Stimulated activated CD4-positive, alpha-beta T cell treated with anti-CD3 and anti-CD28 coated beads, TNF-alpha, amount 100 ng/mL, for 48 hours (primary cell): Measurements from ENCODE around the gene TUBGCP2.
"Not testable (repeated sequence)": the region's sequence is repeated elsewhere in the genome, so short reads cannot be mapped to it uniquely, and the experiment has no call there.

ENCODE experiments used
- DNase-seq, 3 donors: peaks; one replicate each; pipeline ENCODE4 v3.0.0-alpha.2; 2020; ENCODE audit warnings: low read depth in 3 of 3

The TUBGCP2 gene

DNA sequence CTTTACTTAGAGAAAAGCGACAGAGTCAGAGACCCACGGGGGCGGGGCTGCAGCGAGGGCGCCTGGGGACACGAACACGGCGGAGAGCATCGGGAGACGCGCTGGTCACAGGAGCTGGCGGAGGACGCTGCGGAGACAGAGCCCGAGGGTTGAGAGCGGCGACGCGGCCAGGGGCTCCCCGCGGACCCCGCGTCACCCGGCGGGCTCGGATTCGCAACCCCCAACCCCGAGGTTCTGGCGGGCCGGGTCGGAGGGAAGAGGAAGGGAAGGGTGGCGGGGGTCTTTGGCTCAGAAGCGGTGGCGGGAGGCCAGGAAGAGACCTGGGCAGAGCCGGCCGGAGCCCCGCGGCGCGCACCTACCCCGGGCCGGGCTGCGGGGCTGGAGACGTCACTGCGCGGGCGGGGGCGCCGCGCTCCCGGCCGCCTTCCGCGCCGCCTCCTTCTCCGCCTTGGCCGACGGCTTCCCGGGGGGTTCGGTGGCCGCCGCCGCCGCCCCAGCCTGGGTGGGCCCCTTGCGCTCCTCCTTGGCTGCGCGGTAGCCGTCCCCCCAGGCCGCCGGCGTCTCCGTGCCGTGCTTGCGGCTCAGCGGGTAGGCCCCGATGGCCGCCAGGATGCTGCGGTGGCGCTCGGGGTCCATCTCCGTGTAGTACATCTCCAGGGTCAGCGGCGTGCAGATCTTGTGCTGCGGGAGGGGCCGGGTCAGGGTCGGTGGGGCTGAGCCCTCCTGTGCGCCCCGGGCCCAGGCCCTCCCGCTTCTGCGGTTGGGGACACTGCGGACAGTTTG, 17.0 kb upstream of the TUBGCP2 start:
- no peak for DNase-seq

DNA sequence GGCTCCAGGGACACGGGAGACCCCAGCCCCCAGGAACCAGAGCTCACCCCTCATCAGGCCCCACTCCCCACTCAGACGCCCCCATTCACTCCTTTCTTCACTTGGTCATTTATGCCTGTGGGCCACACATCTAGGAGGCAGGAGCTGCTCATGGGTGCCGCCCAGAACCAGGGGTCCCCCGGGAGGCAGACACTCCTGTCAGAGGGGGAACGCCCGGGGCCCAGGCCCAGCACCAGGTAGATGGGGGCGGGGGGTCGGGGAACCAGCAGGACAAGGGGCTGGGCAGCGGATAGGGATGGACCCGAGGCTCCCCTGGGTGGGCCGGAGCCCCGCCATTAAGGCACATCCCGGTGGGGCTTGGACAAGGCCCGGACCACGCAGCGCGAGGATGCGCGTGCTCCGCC, 16.2 kb upstream of the TUBGCP2 start:
- no peak for DNase-seq

DNA sequence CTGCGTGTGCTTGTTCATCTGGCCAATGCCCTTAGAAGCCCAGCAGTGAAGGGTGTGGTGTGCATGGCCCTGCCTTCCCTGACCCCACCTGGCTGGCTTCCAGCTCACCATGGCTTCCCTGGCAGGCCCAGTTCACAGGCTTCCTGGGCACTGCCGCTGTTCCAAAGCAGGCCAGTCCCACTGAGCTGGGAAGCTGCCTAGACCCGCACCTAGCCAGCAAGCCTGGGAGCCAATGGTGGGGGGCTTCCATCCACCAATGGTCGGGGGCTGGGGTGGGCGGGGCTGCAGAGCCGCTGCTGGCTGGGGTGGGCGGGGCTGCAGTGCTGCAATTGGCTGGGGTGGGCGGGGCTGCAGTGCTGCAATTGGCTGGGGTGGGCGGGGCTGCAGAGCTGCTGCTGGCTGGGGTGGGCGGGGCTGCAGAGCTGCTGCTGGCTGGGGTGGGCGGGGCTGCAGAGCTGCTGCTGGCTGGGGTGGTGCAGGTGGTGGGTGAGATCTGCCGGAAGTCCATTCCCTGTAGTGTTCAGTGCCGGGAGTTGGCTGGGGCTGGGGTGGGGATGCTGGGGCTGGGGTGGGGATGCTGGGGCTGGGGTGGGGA, 15.6 kb upstream of the TUBGCP2 start:
- peak in 2 of 3 donors; percentile 56 to 59 for DNase-seq

DNA sequence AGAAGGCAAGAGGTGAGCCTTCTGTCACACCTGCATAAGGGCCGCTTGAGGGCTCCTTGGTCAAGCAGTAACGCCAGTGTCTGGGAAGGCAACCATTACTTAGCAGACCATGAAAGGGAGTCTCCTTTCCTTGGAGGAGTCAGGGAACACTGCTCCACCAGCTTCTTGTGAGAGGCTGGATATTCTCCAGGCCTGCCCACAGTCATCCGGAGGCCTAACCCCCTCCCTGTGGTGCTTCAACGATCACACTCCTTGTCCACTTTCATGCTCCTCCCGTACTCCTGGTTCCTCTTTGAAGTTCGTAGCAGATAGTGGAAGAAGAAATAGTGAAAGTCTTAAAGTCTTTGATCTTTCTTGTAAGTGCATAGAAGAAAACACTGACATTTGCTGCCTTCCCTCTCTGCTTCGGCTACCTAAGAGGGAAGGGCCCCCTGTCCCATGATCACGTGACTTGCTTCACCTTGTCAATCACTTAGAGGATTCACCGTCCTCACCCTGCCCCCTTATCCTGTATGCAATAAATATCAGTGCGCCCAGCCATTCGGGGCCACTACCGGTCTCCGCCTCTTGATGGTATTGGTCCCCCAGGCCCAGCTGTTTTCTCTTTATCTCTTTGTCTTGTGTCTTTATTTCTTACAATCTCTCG, 13.5 kb upstream of the TUBGCP2 start:
- not testable (repeated sequence) for DNase-seq

DNA sequence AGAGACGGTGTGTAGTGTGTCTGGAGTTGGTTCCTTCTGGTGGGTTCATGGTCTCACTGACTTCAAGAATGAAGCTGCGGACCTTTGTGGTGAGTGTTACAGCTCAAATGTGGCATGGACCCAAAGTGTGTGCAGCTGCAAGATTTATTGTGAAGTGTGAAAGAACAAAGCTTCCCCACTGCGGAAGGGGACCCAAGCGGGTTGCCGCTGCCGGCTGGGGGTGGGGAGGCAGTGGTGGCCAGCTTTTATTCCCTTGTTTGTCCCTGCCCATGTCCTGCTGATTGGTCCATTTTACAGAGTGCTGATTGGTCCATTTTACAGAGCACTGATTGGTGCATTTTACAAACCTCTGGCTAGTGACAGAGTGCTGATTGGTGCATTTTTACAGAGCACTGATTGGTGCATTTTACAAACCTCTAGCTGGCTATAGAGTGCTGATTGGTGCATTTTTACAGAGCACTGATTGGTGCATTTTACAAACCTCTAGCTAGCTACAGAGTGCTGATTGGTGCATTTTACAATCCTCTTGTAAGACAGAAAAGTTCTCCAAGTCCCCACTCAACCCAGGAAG, 12.3 kb upstream of the TUBGCP2 start:
- not testable (repeated sequence) for DNase-seq

DNA sequence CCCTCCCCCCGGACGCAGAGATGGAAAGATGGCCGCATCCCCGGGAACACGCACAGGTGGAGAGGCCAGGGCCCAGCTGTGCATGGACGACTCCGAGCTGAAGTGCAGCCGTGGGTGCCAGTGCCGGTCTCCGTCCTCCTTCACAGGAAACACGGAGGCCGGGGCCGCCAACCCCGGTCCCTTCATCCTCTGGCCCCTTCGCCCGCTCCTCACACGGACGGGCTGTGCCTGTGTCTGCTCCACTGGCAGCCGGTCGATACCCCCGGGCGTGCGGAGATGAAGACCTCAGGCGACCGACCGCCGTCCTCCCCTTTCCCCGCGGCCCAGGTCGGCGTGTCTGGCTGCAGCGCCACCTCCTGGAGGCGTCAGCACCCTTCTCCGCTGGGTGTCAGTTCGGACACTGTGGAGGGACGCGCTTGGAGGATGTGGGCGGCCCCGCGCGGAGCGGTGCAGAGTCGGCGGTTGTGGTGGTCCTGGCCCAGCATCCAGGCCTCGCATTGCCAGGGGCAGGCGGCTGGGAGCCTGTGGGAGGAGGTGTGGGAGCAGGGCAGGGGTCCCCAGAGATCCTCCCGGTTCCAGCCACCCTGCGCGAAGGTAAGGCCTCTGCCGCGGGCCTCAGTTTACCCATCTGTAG, 9.9 kb upstream of the TUBGCP2 start:
- peak; percentile 43 to 67 (median 45) for DNase-seq

DNA sequence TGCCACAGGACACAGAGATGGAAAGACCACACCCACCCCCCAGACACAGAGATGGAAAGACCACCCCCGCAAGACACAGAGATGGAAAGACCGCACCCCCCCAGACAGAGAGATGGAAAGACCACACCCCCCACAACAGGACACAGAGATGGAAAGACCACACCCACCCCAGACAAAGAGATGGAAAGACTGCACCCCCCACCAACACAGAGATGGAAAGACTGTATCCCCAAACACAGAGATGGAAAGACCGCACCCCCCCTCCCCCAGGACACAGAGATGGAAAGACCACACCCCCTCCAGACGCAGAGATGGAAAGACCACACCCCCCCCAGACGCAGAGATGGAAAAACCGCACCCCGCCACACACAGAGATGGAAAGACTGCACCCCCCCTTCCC, 8.1 kb upstream of the TUBGCP2 start:
- DNase-seq = no peak

DNA sequence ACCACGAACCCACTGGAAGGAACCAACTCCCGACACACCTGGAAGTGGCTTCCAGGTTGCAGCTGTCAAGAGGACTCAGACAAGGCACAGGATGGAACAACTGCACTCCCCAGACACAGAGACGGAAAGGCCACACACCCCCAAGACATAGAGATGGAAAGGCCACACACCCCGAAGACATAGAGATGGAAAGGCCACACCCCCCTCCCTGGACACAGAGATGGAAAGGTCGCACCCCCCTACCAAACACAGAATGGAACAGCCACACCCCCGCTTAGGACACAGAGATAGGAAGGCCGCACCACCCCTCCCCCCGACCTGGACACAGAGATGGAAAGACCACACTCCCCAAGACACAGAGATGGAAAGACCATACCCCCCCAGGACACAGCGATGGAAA, 7.6 kb upstream of the TUBGCP2 start:
- DNase-seq = no peak

DNA sequence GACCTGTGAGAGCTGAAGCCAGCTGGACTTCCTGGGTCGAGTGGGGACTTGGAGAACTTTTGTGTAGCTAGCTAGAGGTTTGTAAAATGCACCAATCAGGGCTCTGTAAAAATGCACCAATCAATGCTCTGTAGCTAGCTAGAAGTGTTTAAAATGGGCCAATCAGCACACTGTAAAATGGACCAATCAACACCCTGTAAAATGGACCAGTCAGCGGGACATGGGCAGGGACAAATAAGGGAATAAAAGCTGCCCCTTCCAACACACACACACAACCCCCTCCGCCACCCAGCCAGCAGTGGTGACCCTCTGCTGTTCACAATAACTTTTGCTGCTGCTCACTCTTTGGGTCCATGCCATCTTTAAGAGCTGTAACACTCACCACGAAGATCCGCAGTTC, 7.2 kb upstream of the TUBGCP2 start:
- DNase-seq = no peak

DNA sequence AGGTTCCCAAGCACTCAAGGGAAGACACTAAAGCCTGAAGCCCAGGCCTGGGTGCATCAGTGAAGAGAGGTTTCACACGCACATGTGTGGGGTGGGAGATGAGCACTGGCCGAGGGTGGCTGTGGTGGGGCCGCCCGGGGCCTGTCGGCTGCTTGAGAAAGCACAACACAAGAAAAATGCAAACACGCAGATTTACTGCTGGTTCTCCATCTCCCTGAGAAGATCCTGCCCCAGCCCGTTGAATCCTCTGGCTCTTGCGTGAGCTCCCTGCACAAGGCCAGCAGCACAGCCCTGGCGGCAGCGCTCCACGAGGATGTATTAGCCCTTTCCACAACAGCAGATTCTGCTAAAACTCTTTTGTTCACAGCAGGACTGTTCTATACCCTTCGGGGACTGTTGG, 6.2 kb upstream of the TUBGCP2 start:
- DNase-seq = no peak

DNA sequence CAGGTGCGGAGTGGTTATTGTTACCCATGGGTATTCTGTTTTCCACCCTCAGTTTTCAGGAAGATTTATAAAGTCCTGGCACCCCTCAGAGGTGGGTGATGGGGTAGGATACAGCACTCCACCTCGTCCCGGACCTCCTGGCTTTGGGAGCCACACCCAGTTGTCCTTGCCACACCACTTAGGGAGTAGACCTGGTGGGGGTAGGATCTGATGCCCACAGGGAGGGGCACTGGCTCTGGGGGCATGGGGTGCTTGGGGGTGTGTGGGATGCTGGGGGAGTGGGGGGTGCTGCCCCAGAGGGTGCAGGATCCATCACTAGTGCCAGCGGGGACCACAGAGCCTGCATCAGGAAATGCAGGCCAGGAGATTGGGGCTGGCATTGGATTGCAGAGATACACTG, 4.5 kb upstream of the TUBGCP2 start:
- no peak for DNase-seq

DNA sequence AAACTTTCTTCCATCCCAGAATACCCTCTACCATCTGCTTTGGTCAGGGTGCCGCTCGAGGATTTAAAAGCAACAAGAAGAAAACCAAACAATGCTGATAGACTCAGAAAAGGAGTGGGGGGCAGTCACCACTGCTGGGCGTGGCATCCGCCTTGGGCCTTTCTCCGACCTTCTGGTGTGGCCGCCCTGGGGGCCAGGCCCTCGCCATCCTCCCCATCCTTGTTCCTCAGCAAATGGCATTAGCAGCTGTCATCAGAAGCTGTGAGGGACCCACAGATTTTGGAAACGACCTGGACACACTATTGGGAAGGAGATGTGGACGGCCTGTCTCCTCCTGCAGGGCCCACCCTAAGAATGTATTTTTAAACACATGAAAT, 4.1 kb upstream of the TUBGCP2 start:
- DNase-seq = no peak

DNA sequence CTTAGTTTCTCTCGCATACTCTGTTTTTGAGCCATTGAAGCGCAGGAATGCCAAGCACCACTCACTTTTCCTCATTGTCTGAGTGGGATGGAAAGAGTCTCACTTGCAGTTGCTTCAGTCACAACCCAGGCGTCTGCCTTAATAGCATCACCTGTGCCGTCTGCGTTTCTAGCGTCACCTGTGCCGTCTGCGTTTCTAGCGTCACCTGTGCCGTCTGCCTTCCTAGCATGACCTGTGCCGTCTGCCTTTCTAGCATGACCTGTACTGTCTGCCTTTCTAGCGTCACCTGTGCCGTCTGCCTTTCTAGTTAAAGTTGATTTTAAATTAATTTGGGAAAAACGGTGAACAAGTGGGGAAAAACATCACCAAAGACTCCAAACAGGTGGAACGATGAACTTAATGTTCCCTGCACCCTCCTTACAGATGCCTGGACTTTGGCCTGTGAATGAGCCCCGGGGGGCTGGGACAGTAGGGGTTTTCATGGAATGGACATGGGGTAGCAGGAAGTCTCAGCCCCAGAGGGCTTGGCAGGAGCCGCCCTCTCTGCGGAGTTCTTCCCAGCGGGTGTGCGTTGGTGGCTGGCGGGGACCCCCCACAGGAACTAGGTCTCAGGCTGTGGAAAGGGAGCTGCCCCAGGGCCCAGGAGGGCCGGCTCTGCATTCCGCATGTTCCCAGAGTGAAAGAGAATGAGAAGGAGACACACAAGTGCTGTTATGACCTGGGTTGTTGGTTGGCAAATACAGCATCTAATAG, 3.5 kb upstream of the TUBGCP2 start:
- DNase-seq = no peak

DNA sequence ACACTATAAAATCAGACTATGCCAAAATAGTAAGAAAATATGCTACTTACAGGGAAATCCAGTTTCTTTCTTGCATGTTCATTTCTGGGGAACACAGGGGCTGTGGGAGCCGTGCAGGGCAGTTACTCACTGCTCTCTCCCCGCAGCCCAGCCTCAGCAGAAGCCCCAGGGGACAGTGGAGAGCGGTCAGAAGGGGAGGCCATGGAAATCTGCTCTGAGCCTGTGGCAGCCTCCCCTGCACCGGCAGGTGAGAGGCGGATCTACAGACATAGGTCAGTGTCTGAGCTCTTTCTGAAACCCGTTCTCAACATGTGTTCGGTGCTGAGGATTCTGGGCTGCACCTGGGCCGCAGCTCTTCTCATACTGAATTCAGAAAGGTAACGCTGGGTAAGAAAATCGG, 2.9 kb upstream of the TUBGCP2 start:
- DNase-seq = no peak

DNA sequence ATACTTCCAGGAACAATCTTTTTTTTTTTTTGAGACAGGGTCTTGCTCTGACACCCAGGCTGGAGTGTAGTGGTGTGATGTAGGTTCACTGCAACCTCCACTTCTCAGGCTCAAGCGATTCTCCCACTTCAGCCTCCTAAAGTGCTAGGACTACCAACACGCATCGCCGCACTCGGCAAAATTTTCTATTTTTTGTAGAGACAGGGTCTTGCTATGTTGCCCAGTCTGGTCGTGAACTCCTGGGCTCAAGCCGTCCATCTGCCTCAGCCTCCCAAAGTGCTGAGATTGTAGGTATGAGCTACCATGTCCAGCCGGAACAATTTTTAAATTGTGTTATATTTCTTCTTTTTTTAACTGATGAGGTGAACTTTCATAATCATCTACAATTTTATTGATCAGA, 2.1 kb upstream of the TUBGCP2 start:
- no peak for DNase-seq

DNA sequence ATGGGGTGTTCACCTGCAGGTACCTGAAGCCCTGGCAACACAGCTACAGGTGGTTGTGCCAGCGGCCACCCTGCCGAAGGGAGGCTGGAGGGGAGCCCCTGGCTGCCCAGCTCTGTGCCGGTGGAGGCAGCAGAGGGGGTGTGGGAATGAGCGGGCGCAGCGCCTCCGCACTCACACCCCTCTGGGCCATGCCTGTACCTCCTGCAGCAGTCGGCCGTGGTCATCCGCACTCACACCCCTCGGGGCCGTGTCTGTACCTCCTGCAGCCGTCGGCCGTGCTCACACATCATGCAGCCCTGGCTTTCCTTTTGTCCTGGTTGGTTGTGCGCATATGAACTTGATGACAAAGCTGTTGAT, 1.7 kb upstream of the TUBGCP2 start:
- no peak for DNase-seq

DNA sequence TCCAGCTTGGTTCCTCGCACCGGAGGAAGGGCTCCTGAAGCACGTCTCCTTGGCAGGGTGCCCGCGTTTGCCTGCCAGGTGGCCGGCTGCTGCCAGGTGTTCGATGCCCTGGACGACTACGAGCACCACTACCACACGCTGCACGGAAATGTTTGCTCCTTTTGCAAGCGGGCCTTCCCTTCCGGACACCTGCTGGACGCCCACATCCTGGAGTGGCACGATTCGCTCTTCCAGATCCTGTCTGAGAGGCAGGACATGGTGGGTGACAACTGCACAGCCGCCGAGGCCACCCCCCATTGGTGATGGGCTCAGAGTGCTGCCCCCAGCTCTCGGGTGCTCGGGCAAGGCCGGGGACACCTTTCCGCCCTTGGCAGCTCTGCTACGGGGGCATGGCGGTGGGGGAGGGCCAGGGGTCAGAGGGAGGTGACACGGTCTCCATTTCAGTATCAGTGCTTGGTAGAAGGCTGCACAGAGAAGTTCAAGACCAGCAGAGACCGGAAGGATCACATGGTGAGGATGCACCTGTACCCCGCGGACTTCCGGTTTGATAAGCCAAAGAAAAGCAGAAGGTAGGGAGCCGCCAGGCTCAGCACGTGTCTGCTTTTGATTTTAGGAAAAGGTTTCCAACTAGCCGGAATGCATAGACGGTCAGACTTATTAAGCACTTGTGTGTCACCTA, 1.2 kb upstream of the TUBGCP2 start:
- DNase-seq = no peak

DNA sequence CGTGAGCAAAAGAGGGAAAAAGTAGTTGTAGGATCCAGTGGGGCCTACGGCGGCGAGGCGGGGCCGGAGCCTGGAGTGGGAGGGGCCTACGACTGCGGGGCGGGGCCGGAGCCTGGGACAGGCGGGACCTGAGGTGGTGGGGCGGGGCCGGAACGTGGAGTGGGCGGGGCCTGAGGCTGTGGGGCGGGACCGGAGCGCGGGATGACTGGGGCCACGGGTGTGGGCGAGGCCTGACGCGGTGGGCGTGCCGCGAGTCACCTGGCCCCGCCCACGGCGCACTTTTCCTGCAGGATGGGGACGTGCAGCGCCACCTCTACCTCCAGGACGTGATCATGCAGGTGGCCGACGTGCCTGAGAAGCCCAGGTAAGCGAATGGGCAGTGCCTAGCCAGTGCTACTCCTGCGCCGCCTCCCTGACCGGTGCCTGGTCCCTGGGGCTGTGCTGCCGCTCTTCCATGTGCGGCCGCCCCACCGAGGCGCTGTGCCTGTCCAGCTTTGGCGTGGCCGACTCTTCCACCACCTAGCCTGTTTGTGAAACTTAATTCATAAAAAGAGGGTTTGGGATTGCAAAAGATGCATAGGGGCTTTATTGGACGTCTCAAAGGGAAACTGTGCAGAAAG, 538 bp upstream of the TUBGCP2 start:
- peak; percentile 87 to 98 (median 95) for DNase-seq

DNA sequence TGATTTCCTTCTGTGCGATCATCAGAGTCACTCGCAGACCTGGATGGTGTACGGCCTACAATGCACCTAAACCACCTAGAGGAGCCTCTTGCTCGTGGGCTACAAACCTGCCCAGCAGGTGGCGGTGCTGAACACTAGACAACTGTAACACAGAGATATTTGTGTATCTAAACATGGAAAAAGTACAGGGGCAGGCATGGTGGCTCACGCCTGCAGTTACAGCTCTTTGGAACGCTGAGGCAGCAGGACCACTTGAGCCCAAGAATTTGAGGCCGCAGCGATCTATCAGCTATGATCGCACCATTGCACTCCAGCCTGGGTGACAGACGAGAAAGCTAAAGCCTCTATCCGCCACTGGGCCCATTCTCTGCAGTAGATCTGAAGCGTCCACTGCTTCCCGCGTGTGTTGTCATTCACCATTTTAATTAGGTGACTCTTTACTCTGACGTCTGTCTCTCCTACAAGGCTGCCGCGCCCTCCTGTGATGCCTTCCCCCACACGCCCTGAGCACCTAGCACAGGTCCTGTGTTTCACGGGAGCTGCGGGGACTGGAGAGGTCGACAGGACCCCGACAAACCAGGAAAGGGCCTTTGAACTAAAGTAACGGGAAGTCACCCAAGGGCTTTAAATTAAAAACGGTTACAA, 774 bp downstream of the TUBGCP2 start:
- peak; percentile 70 to 82 (median 78) for DNase-seq

DNA sequence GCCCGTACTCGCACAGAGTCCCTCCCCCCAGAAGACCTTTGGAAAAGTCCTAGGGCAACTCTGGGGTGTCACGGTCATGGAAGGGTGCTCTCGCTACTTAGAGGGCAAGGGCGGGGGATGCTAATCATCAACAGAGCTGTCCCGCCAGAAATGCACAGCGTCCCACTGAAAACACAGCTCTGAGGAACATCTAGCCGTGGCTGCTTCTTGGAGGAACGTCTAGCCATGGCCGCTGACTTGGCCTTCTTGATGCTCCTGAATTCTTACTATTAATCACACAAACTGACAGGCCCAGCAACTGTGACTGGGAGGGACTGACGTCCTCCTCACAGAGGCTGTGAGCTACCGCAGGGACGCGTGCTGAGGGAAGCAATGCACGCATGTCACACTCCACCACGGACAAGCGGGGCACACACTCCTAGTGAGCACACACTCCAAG, 1.7 kb downstream of the TUBGCP2 start:
- DNase-seq = no peak
